HG02798 (cell line): Measurements from ENCODE around the gene HCAR2.
A peak's percentile ranks its signal among the peaks of the same experiment; 100 is the strongest.
"Not testable (repeated sequence)": the region's sequence is repeated elsewhere in the genome, so short reads cannot be mapped to it uniquely, and the experiment has no call there.

Experiments
- ATAC-seq: cut with Tn5 transposase; IDR thresholded peaks from one replicate; pipeline ENCODE4 v1.9.1; 2021; ENCODE audit warnings: mild to moderate bottlenecking; ENCODE audit not compliant: unreplicated experiment, poor library complexity

Gene HCAR2

DNA sequence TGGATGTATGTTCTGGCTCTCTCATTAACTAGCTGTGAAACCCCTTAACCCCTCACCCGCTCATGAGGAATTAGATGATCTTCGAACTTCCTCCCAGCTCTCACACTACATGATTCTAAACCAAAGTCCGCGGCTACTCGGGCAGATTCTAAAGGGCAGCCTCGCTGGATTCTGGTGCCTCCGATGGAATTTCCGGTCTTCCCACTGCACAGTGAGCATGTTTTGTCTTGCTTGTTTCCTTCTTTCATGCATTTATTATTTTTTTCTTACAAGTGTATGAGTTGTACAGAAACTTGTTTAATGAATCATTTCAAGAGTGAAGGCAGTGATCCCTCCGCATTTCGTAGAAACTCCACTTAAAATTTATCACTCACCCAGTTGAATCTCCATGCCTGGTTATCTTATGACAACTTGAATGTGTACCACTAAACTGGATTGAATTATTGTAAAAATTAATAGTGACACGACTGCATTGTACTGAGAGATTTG, 17.9 kb upstream of the HCAR2 start:
- no peak for ATAC-seq

DNA sequence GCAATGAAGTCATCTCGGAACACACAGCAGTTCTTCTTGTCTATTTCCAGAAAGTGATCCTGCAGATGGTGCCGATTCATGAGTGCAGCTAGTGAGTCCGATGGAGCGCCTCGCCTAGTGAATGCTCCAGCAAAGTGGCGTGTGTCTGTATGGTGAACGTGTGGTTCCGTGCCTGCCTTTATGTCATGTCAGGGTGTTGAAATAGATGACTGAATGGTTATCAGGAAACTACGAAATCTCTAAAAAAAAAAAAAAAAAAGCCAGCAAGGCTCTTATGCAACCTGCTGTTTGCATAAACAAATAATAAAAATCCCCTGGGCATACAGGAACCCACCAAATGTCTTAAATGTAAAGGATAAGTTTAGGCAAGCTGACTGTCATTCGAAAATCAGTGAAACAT, 13.5 kb upstream of the HCAR2 start, which contains the start of gene HCAR3:
Gene HCAR3 (minus strand): TSS at position 154 of the 400 bp plus-strand sequence. CDS start 74 bp downstream, at position 80.
- peak; percentile 42 for ATAC-seq

DNA sequence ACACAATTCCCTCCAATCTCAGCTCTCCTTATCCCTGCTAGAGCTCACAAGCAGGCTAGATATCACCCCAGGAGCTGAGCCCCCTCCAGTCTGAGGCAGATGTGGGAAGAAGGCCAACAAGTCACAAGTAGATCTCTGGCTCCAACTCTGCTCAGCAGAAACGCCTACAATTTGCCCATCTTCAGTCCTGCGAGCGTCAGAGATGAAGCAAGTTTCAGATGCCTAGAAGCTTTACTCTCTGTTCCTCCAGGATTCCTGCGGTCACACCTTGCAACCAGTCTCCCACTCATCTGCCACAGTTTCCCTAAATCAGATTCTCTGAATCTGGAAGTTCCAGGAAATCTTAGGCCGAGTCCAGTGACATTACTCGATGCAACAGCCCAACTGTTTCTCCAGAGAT, 12.1 kb upstream of the HCAR2 start:
- not testable (repeated sequence) for ATAC-seq

DNA sequence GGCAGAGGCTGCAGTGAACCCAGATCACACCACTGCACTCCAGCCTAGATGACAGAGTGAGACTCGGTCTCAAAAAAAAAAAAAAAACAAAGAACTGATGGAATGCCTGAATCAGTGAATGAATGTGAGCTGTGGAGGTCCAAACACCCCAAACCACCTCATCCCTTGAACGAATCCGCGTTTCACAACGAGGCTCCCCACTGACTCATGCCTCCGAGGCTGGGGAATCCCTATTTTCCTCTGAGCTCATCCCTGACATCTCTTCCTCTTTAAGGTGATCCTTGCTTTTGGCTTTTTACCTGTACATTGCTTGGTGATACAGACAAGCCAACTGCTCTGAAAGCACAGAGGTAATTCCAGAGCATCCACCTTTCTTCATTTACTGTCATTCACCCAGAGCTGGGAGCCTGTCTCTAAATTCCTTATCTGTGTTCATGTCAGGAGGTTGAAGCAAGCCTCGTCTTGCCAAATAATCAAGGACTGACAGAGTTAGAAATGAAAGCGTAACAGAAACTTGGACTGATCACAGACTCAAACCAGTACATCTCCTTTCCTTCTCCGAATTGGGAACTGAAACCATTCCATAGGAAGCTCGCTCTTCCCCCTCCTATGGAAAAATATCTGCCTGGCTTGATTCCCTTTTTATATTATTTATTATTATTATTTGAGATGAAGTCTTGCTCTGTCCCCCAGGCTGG, 10.5 kb upstream of the HCAR2 start:
- ATAC-seq = not testable (repeated sequence)

DNA sequence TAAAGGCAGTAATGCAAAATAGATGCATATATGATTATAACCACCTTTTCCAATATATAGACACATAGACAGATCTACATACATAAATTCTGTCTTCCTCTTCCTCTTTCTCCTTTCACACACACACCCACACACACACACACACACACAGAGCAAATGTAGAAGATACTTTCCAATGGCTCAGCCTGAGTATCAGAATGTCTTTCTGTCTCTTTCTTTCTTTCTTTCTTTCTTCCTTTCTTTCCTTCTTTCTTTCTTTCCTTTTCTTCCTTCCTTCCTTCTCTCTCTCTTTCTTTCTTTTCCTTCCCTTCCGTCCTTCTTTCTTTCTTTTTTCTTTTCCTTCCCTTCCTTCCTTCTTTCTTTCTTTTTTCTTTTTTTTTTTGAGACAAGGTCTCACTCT, 8.1 kb upstream of the HCAR2 start:
- not testable (repeated sequence) for ATAC-seq

DNA sequence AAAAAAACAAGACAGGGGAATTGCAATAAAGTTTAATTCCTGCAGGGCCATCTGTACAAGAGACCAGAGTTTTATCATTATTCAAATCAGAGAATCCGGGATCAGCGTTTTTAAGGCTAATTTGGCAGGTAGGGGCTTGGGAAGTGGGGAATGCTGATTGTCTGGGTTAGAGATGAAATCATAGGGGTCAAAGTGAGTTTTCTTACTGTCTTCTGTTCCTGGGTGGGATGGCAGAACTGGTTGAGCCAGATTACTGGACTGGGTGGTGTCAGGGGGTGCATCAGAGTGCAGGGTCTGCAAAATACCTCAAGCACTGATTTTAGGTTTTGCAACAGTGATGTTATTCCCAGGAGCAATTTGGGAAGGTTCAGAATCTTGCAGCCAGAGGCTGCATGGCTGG, 7.2 kb upstream of the HCAR2 start:
- not testable (repeated sequence) for ATAC-seq

DNA sequence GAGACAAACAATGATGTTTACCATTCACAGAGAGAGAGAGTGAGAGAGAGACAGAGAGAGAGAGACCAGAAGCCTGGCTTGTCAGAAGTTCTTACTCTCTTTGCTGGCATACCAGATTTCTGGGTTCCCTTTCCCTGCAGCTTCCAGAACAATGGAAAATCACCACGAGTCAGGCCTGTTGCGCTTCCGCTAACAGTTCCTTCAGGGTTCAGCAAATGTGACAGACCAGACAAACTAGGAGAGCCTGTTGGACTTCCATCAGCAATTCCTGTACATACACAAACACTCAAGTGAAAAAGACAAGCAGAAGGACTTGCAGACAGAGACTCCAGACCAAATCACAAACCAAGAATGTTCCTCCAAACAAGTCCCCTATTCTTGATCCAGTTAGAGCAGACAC, 6.1 kb upstream of the HCAR2 start:
- not testable (repeated sequence) for ATAC-seq

DNA sequence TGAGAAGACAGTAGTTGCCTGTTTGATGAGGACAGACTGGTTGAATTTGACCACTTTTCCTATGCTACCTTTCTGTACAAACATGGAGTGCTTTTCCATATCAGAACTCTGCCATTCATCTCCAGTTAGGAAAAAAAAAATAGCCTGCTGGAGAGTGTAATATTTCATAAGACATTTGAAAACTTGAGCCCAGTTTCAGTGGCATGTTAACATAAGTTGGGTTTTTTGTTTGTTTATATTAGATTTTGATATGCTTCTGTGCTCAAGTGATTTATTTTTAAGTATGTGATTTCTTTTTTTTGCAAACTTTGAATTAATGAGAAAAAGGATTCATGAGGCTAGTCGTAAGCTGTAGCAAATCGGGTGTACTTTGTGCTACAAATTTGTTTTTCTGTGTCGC, 684 bp upstream of the HCAR2 start:
- not testable (repeated sequence) for ATAC-seq

DNA sequence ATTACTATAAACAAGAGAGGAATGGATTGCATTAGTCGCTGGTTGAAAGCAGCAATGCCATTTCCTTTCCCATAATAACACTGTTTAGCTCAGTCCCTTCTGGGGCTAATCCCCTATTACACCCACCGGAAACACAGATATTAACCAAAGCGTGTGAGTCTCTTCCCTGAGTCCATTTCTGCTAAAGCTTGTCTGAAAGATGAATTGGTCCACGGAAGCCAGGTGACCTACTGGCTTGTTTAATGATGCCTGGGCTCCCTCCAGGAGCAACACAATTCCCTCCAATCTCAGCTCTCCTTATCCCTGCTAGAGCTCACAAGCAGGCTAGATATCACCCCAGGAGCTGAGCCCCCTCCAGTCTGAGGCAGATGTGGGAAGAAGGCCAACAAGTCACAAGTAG, 1.7 kb downstream of the HCAR2 start:
- not testable (repeated sequence) for ATAC-seq

DNA sequence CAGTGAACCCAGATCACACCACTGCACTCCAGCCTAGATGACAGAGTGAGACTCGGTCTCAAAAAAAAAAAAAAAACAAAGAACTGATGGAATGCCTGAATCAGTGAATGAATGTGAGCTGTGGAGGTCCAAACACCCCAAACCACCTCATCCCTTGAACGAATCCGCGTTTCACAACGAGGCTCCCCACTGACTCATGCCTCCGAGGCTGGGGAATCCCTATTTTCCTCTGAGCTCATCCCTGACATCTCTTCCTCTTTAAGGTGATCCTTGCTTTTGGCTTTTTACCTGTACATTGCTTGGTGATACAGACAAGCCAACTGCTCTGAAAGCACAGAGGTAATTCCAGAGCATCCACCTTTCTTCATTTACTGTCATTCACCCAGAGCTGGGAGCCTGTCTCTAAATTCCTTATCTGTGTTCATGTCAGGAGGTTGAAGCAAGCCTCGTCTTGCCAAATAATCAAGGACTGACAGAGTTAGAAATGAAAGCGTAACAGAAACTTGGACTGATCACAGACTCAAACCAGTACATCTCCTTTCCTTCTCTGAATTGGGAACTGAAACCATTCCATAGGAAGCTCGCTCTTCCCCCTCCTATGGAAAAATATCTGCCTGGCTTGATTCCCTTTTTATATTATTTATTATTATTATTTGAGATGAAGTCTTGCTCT, 3.0 kb downstream of the HCAR2 start:
- ATAC-seq = not testable (repeated sequence)

DNA sequence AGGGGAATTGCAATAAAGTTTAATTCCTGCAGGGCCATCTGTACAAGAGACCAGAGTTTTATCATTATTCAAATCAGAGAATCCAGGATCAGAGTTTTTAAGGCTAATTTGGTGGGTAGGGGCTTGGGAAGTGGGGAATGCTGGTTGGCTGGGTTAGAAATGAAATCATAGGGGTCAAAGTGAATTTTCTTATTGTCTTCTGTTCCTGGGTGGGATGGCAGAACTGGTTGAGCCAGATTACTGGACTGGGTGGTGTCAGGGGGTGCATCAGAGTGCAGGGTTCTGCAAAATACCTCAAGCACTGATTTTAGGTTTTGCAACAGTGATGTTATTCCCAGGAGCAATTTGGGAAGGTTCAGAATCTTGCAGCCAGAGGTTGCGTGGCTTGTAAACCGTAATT, 6.2 kb downstream of the HCAR2 start:
- ATAC-seq = not testable (repeated sequence)

DNA sequence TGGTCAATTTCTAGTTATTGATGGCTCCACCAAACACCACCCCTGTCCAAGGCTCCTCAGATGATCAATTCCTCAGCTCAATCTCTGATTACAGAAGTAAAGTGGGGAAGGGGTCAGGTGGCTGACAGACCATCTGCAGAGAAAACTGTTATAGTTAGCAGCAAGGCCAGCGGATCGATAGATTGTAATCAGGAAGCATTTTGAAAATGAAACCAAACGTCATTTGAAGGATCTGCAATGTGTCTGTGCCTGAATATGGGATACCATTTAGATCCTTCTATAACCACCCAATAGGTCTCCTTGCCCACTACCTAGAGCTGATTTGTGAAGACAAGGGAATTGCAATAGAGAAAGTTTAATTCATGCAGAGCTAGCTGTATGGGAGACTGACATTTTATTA, 11.6 kb downstream of the HCAR2 start:
- ATAC-seq = no peak

DNA sequence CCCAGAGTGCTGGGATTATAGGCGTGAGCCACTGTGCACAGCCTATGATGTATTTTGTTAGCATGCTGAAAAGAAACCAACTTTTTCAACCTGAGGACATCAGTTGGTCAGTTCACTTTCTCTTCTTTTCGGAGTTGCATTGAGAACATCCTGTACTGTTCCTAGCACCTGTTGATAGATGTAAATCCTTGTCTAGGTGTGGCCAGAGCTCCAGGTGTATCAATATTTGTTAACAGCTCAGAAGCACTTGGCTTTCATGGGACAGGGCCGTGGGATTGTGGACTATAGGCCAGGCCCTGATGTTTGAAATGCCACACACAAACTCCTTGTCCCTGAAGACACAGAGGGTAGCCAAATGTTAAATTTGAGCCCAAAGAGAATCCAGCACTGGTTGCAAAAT, 14.9 kb downstream of the HCAR2 start:
- no peak for ATAC-seq

DNA sequence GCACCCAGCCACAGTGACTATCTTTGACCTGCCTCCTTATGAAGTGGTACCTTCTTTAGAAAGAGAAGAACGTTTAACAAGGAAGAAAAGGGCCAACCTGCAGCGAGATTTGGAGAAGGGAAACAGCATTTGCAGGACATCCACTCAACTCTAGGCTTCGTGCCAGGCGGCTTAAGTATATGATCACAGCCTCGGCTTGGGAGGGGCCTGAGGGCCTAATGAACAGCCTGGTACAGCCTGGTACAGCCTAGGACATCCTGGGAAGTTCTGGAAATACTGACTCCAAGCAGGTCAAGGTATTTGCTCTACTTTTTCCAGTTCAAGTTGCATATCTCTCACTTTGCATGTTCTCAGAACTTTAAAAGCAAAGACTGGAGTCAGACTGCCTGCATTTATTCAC, 16.1 kb downstream of the HCAR2 start:
- ATAC-seq = no peak

DNA sequence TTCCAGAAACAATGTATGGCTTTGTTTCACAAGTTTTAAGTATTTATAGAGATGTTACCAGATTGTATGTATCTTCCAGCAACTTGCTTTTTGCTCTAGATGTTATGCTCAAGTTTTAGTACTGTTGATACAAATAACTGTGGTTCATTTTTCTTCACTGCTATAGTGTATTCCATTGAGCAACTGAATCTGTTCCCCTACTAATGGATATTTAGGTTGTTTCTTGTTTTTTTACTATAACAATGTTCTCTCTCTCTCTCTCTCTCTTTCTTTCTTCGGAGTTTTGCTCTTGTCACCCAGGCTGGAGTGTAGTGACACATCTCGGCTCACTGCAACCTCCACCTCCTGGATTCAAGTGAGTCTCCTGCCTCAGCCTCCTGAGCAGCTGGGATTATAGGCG, 16.6 kb downstream of the HCAR2 start:
- ATAC-seq = no peak

DNA sequence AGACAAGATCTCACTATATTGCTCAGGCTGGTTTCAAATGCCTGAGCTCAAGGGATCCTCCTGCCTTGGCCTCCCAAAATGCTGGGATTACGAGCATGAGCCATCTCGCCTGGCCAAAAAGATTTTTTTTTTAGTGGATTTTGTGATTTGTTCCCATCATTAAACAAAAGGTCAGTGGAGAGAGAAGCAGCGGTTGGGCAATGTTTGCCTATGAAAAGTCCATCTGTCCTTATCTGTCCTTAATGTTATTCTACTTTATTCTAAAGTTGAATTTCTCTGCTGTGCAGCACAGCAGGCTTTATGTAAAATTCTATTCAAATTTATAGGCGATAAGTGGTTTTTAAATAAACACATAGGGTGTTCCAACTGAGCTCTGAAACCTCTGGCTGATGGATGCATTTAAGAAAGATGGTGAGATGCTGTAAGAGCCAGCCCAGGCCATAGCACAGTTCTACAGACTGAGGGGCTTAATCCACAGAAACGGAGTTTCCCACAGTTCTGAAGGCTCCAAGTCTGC, 18.8 kb downstream of the HCAR2 start:
- ATAC-seq = no peak

DNA sequence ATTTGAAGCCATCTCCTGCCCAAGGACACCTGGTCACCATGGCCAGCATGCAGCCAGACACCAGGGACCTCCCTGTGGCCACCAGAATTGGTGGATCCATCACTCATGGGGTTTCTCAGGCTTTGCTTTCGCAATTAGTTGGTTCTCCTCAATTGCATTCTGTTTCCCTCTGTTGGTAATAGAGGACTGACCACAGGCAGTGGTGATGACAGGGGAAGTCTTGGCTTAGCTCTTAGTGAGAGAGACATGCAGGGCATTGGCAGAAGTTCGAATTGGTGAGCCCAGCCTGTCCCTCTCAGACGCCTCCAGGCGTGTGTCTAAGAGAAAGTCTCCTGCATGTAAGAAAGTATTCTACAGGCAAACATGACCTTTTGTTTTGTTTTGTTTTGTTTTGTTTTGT, 21.3 kb downstream of the HCAR2 start:
- no peak for ATAC-seq

DNA sequence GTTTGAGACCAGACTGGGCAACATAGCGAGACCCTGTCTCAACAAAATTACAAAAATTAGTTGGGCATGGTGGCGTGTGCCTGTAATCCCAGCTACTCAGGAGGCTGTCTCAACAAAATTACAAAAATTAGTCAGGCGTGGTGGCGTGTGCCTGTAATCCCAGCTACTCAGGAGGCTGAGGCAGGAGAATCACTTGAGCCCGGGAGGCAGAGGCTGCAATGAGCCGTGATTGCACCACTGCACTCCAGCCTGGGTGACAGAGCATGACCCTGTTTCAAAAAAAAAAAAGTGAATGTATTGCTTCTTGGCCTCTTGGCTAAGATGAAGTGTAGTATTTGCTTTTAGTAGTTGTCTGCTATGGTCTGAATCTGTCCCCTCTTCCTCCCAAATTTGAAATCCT, 22.2 kb downstream of the HCAR2 start:
- ATAC-seq = not testable (repeated sequence)

DNA sequence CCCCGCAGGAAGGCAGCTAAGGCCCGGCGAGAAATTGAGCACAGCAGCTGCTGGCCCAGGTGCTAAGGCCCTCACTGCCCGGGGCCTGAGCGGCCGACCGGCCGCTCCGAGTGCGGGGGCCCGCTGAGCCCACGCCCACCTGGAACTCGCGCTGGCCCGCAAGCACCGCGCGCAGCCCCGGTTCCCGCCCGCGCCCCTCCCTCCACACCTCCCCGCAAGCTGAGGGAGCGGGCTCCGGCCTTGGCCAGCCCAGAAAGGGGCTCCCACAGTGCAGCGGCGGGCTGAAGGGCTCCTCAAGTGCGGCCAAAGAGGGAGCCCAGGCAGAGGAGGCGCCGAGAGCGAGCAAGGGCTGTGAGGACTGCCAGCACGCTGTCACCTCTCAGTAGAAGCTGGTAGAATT, 26.4 kb downstream of the HCAR2 start:
- ATAC-seq = not testable (repeated sequence)

DNA sequence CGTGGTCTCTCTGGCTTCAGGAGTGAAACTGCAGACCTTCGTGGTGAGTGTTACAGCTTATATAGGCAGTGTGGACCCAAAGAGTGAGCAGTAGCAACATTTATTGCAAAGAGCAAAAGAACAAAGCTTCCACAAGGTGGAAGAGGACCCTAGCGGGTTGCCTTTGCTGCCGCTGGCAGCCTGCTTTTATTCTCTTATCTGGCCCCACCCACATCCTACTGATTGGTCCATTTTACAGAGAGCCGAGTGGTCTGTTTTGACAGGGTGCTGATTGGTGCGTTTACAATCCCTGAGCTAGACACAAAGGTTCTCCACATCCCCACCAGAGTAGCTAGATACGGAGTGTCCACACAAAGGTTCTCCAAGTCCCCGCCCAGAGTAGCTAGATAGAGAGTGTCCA, 27.1 kb downstream of the HCAR2 start:
- ATAC-seq = not testable (repeated sequence)

DNA sequence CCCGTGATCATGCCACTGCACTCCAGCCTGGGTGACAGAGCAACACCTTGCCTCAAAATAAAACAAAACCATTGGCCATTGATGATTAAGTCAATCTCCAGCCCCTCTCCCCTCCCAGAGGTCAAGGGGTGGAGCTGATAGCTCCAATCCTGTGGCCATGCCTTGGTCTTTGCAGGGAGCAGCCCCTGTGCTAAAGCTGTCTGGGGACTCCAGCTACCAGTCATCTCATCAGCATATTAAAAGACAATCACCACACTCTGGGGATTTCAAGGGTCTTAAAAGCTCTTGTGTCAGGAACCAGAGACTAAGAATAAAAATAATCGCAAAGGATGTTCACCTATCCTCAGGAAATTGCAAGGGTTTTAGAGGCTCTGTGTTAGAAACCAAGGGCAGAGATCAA, 30.6 kb downstream of the HCAR2 start:
- ATAC-seq = no peak
